Tibial nerve (tissue), 3 donors: ENCODE measurements around the gene MRPL19.

ENCODE experiments used
- CTCF ChIP-seq, 5 experiments: fragments of 200-600 bp in 3 of 5; fragments of 450-650 bp in 2 of 5; sonication (generic) in 3 of 5; IDR thresholded peaks; one replicate each; pipeline ENCODE4 v1.5.1; 2016 to 2019; ENCODE audit warnings: antibody characterized with exemption in 5 of 5, mild to moderate bottlenecking in 3 of 5, moderate library complexity in 2 of 5
- POLR2A ChIP-seq, 2 donors: fragments of 450-650 bp; IDR thresholded peaks; one replicate each; pipeline ENCODE4 v1.6.1; 2017; ENCODE audit warnings: antibody characterized with exemption in 2 of 2, mild to moderate bottlenecking in 2 of 2, moderate library complexity in 2 of 2

DNA sequence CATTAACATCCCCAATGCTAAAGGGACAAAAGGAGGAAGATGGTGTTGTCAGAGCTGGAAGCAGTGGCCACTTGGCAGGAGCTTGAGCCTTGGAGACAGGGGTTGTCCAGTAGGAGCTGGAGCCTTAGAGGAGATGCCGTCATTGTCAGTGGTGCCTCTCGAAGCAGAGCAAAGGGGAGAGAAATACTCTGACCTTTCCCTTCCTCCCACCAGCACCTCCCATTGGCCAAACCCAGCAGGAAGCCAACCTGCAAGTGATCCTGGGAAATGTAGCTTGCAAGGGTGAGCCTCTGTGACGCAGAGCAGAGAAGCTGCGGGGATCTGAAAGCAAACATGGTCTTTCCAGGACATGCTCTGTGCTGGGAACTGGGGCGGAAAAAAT lies 33.7 kb upstream of the MRPL19 start:
- no peak for TF ChIP-seq POLR2A (IDR thresholded peaks at IDR 0.05)
- TF ChIP-seq CTCF (IDR thresholded peaks at IDR 0.05): no peak
